ENCODE results near the gene DNAJB12.
"Not testable (repeated sequence)": the region's sequence is repeated elsewhere in the genome, so short reads cannot be mapped to it uniquely, and the experiment has no call there.

DNAJB12 gene
- 45.5 to 49.5 reads per million in 2 donors for total RNA-seq

DNA sequence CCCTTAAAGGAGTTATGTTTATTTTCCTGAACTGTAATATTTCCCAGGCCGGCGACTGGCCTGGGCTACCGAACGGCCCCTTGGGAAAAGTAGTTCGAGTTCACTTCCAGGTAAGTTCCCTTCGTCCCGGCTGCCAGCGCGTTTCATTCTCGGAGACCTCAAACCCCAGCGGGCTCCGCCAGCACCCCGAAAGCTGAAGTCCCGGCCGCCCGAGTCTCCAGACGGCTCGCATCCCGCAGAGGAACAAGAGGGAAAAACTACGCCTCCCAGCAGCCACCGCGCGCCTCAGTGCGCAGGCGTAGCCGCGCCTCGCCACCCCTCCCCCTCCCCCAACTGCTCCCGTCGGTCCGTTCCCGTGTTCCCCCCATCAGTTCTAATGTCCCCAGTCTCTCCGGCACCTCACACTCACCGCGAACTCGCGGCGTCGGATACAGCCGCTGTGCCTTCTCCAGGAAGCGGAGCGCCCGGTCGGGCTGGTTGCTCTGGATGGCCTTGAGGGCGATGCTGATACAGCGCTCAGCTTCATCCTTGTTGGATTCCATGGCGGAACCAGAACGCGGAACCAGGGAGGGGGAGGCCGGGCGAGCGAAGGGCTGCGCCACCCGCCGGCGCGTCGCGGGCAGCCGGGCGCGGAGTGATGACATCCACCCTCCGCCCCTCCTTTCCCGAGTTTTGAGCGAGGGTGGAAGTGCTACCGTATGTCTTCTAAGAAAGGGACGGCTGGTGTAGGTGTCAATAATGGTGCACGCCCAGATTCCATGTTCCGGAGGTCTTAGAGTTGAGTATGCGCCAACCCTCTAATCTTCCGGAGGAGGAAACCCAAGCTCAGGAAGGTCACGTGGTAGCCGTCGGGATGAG is at the start of gene DNAJB12:
DNAJB12 (minus strand) TSS at position 564 of the 858 bp plus-strand sequence; CDS start at position 542, 22 bp downstream.
- peak; percentile 73 for DNase-seq

DNA sequence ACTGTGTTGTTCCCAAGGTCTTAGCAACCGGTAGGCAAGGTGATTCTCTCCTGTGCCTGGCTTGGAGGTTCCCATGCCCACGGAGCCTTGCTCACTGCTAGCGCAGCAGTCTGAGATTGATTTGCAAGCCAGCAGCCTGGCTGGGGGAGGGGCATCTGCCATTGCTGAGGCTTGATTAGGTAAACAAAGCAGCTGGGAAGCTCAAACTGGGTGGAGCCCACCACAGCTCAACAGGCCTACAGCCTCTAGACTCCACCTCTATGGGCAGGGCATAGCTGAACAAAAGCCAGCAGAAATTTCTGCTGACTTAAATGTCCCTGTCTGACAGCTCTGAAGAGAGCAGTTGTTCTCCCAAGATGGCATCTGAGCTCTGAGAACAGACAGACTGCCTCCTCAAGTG is 40.9 kb upstream of the DNAJB12 start:
- DNase-seq, result not testable (repeated sequence)

DNA sequence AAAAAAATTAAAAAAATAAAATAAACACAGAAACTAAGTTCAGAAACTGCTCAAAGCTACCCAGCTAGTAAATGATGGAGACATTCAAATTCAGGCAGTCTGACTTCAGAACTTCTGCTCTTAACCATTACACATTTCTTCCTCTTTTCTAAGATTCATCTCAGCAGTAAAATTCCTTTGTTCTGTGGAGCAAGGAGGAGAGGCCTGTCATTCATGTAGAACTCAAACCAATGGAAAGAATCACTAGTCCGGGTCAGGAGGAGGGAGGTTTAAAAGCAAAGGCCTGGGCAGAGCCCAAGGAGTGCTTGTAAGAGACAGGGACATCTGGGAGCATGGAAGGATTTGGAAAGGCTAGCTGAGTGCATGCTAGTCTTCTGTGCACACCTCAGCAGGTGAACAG is 37.9 kb upstream of the DNAJB12 start:
- DNase-seq, result no peak

DNA sequence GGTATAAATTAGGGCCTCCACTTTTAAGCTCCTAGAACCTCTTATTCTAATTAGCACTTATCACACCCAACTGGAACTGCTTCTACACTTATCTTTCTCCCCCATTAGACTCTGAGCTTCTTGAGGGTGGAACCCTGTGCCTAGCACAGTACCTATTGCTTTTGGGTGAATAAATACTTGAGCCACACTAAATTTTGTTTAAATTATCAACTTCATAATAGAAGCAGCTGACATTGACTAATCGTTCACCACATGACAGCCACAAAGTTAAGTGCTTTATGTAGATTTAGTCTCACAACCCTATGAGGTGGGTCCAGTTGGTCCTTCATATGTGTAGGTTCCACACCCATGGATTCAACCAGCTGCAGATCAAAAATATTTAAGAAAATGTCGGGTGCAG is 36.0 kb upstream of the DNAJB12 start:
- no peak for DNase-seq

DNA sequence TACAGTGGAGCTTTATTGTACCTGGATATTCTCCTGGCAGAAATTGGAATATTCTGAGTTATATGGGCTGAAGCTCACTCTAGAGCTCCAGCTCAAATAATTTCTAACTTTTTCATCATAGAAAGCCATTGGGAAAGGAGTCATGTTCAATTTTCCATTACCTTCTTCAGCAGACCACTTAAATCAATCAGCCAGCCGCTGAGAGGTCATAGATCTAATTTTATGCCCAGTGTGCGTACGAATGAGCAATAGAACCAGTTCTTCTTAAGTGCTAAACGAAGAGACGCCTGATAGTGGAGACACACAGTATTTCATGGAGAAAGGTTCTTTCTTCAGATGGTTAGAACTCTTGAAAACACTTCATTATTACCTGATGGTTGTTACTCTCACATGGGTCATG is 35.0 kb upstream of the DNAJB12 start:
- no peak for DNase-seq

DNA sequence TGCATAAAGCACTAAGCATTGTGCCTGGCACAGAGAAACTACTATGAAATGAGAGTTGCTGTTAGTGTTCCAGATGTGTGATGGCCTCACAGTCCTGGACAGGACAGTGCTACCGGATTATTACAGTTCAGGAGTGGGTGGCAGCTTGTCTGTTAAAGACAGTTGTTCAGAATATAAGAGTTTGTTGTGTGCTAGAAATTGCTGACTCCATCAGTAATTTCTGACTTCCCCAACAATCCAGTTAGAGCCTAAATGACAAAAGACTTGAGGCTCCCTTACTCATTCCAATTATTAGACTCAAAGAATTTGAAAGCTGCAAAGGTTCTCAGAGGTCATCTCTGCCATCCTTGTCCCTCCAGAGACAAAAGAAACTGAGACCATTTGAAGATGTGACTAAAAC is 34.3 kb upstream of the DNAJB12 start:
- no peak for DNase-seq

DNA sequence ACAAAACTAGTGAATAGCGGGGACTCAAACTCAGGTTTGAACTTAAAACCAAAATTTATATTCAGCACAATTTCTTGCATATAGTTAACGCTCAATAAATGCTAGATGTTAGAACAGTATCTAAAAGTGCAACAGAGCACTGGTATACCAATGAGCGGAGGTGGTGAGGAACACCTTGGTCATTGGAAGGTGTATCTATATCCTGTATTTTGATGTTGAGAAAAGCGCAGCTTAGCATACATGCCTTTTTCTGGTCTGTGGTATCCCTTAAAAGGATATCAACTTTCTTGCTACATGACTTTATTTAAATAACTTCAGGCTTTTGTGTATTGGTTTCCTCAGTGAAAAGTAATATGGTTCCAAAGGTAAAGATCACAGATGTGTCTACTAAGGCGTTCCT is 33.3 kb upstream of the DNAJB12 start:
- DNase-seq, result no peak

DNA sequence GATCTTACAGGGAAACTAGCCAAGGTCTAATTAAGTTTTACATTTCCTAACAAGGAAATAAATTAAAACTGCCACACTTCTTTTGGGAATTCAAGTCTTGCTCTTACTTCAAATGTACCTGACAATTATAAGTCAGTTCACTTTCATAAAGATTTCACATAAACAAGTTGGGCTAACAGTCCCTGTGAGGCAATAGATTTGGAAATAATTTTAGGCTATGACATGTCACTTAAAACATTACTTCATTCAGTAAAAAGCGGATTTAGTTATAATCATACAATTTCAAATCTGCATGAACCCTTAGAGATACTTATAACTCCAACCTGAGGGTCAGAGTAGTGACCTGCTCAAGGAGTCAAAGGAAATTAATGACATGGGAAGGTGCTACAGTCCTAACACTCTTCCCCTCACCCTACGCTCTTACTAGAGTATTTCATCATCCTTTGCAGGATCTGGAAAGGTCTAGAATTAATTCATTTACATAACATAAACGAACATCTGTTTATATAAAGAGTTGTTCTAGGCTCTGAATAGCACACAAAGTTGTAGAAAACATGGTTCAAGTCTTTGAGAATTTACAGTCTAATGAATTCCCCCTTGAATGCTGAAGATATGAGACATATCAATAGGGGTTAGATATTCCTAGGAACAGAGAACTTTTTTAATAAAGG is 32.3 kb upstream of the DNAJB12 start:
- no peak for DNase-seq

DNA sequence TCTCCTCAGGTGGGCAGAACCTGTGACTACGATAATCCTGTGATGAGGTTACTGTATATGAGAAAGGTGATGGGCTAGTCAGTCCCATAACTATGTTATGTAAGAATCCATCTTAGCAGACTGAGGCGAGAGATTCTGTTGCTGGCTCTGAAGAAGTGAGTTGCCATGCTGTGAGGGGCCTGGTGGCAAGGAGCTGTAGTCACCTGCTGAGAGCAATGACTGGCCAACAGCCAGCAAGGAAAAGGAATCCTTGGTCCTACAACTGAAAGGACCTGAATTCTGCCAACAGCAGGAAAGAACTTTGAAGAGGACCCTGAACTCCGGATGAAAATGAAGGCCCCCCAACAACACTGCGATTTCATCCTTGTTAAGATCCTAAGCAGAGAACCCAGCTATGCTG is 31.0 kb upstream of the DNAJB12 start:
- no peak for DNase-seq

DNA sequence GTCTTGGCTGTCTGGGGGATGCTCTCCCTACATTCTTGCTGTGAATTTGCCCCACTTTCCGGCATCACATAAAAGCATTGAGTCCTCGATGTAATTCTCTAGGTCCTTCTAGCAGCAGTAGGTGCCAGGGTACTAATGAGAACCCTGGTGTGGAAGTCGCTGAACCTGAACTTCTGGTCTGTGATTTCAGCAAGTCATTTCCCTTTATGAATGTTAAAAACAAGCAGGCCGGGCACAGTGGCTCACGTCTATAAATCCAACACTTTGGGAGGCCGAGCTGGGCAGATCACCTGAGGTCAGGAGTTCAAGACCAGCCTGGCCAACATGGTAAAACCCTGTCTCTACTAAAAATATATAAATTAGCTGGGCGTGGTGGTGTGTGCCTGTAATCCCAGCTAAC is 30.3 kb upstream of the DNAJB12 start:
- not testable (repeated sequence) for DNase-seq

DNA sequence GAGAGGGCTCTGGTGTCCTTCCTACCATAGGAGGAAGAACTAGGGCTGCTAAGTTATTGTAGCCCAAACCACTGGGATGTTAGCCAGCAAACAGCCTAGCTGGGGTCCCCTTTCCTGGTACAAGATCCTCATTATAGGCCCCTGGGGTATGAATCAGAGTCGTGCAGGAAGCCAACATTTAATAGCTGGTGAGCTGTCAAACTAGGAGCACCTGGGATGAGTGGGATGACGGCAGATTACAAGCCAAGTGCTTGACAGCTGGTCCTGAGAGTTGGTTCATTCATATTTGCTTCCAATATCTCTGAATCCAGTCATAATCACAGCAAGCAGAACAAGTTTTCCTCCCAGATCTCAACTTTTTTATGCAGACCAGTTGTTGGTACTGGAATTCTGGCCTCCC is 25.1 kb upstream of the DNAJB12 start:
- DNase-seq, result no peak

DNA sequence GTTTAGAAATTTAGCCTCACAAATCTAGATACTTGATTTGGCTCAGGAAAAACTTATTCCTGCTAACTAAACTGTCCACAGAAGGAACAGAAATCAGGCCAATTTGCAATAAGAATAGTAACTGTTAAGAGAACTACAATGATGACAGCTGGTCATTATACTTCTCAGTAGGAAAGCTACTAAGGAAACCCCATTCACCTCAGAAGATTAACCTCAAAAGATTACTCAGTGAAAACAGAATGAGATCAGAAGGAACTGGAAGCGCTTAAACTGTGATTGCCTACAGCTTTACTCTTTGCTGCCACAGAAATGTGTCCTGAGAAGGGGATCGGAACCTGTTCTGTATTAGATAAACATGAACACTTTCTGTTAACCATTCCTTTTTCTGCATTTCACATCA is 24.3 kb upstream of the DNAJB12 start:
- DNase-seq, result no peak

DNA sequence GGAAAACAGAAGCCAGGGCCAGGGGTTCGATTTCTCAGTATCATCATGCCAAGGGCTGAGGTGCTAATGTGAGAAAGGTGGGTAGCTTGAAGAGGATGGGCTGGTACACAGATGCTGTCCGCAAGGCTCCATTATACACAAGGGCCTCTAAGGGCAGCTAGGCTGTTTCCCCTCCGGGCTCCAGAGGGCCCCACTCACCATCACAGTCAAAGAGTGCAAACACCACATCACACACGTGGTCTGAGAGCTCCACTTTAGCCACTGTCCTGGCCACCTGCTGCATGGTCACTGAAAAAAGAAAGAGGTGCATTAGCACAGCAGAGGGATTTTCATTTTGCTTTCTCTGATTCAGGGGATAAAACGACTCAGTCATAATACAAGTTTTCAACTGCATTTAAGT is 20.9 kb upstream of the DNAJB12 start:
- no peak for DNase-seq

DNA sequence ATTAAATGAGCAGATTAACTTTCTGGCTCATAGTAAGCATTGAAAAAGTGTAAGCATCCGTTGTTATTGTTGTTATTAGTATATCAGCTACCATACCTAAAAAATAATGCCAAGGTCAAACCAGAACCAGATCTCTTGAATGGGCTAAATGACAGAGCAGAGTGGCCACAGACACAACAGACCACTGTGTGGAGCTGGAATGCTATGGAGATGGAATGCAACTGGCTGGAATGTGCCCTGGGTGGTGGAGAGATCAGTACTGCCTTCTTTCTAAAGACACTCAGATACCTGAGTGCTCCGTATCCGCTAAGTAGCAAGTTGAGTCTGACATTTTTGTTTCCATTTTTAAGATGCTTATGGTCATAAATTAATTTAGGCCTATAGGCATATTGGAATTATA is 20.5 kb upstream of the DNAJB12 start:
- DNase-seq, result no peak

DNA sequence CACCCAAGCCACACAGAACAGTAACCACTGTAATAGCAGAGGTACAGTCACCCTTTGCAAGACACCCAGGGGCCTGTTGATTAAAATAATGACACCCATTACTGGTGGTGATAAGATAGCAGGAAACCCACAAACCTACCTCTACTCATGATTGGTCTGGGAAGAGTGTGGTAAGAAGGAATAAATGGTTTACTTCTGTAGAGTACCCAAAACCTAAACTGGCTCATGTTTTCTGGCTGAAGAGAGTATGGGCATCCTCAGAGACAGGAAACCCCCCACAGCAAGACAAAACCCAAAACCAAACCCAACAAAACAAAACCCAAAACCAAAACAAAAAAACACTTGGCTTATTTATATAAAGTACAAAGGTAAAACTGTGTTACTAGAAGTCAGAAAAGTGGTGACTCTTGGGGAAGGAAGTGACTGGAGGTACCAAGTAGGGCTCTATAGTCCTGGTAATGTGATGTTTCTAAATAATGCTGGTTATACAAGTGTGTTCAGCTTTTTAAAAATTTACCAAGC is 15.5 kb upstream of the DNAJB12 start:
- DNase-seq, result no peak

DNA sequence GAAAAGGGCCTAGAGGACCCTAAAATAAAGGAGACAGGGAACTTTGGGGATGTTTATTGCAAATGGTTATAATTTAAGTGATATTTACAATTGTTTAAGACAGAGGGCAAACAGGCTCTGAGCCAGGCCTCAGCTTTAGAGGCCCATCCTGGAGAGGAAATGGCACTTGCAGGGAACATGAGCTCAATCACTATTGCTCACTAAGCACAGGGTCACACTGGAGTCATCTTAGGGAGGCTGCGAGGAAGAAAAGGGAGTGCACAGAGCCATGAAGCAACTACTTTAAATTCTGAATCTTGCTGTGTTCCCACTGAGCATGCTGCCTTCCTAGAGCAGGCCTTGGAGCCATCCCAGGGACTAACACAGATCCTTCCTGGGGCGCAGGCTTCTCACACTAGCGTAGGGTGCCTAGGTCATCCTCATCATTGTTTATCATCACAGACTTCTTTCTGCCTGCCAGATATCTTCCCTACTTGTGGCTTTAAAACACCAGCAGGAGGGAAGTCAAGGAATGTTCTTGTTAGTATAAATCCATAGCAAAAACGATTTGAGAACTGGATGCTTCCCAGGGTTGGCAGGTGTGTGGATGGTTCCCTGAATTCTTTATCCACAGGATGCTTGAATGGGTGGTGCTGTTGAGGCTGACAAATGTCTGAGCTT is 12.7 kb upstream of the DNAJB12 start:
- DNase-seq, result no peak

DNA sequence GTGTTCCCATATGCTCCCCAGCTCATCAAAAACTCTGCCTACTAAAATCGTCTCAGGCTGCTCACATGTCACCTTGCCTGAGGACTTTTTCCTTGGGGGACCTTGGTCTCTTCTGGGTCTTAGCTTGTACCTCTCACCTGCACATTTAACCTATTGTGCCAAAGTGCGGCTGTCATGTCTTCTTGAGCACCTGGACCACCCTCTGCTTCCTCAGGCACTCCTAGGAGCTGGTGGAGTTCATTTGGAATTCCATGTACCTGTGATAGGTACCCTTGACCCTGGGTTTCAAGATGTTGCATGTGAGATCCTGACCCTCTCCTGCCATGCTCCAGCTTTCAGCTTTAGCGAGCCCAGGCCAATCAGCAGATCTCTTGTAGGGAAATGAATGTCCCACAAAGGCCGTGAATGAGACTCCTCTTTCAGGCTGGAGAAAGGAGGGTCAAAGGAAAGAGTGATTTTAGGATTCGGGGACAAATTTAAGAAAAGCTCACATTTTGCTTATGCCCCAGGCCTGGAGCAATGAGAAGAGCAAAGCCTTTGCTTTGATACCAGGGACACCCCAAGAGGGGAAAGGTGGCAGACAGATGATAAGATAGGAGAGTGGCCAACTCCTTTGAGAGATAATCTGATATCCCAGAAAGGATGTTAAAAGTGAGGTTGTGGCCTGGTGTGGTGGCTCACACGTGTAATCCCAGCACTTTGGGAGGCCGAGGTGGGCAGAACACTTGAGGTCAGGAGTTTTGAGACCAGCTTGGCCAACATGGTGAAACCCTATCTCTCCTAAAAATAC is 10.6 kb upstream of the DNAJB12 start:
- DNase-seq, result no peak

DNA sequence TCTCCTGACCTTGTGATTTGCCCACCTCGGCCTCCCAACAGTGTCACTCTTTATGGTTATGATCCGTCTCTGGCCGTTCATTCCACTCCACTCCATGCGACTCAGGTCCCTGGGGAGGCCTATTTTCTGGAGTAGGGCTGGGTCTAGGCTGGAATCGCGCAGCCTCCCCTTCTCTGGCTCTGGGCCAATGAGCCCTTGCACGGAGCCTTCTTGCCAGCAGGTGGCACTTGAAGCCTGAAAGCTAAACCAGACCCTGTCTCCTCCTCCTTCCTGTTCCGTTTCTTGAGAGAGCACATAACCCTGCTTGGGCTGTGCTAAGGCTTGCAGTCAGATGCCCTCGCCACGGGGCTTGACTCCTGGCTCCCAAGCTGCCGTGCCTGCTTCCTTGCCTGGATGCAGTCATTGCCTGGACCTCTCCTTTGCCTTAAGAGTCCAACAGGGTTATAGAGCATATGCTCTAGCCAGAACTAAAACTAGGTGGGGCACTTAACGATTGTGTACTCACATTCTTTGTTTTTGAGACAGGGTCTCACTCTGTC is 9.6 kb upstream of the DNAJB12 start:
- DNase-seq, result no peak

DNA sequence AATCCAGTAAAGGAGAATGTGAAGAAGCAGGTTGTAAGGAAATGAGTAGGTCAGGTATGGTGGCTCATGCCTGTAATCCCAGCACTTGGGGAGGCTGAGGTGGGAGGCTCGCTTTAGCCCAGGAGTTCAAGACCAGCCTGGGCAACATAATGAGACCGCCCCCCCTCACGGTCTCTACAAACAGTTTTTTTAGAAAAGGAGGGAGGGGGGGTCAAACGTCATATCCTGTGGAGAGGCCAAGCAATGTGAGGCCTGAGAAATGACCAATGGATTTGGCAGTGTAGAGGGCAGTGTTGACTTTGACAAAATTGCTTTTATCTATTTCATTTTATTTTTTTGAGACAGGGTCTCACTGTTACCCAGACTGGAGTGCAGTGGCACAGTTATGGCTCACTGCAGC is 2.3 kb upstream of the DNAJB12 start:
- DNase-seq, result no peak

DNA sequence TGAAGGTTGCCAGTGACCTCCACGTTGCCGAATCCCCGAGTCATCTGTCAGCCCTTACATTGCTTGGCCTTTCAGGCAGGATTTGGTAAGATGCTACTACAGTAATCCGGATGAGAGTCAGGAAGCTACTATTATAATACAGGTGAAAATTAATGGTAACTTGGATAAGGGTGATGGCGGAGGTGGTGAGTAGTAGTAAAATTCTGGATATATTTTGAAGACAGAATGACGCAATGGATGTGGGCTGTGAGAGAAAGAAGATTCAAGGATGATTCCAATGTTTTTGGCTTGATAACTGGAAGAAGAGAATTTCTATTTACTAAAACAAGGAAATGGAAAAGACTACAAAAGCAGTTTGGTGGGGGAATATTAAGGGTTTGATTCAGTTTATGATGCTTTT is 1.4 kb upstream of the DNAJB12 start:
- DNase-seq, result no peak

DNA sequence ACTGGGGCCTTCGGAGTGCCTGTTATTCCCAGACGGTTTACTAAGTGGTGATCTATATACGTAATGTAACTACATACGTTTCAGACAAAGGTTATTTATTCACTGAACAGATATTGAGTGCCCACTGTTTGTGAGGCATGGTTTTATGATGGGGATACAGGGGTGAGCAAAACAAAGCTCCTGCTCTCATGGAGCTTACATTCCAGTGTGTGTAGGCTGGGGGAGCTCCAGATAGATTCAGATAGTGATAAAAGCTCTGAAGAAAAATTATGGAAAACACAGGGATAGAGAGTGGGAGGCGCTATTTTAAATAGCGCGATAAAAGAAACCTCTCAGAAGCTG is 466 bp upstream of the DNAJB12 start:
- DNase-seq, result no peak

DNA sequence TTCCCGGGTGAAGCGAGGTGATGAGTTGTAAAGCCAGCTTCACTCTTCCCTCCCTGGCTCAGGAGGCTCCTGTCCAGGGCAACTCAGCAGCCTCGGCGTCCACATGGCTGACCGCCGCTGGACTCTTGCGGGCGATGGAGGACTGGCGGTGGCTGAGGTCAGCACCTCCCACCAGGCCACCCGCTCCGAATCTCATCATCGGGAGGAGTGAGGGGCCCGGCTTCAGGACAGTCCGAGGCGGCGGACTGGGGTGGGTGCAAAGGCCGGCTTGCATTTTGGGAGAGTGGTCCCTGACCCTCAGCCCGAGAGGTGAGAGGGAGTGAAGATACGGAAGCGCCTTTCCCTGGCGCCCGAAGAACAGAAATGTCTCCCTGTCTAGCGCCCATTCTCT is 759 bp downstream of the DNAJB12 start:
- no peak for DNase-seq
